Erythroblast (primary cell): ENCODE results near the gene NAT16.

Experiments
- GATA1 ChIP-seq: IDR thresholded peaks from 2 replicates; pipeline ENCODE4 v1.6.1; 2011; ENCODE audit warnings: low read depth, mild to moderate bottlenecking, control low read depth, low read length, moderate library complexity
- POLR2A ChIP-seq: IDR thresholded peaks from 2 replicates; pipeline ENCODE4 v1.6.1; 2011; ENCODE audit warnings: mild to moderate bottlenecking, low read length

DNA sequence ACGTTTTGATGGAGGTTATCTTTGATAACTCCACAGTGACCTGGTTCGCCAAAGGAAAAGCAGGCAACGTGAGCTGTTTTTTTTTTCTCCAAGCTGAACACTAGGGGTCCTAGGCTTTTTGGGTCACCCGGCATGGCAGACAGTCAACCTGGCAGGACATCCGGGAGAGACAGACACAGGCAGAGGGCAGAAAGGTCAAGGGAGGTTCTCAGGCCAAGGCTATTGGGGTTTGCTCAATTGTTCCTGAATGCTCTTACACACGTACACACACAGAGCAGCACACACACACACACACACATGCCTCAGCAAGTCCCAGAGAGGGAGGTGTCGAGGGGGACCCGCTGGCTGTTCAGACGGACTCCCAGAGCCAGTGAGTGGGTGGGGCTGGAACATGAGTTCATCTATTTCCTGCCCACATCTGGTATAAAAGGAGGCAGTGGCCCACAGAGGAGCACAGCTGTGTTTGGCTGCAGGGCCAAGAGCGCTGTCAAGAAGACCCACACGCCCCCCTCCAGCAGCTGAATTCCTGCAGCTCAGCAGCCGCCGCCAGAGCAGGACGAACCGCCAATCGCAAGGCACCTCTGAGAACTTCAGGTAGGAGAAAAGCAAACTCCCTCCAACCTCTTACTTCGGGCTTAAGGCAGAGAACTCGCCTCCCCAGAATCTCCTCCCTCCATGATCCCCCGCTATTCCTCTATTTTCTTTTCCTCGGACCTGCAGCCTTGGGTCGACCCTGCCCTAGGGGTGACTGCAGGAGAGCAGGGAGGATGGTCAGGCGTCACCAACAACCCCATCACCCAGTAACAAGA is 53.2 kb downstream of the NAT16 start, which contains the start of gene SERPINE1:
- TF ChIP-seq POLR2A (peak; percentile 95), GATA1 (no peak)
